HPDE6-E6E7 (cell line): Measurements from ENCODE around the gene MTIF2.
"Not testable (repeated sequence)": the region's sequence is repeated elsewhere in the genome, so short reads cannot be mapped to it uniquely, and the experiment has no call there.

Source experiments
- DNase-seq: peaks from one replicate; pipeline ENCODE4 v3.0.0; 2011; ENCODE audit warnings: missing footprints; ENCODE audit errors: extremely low spot score

MTIF2 gene

GRCh38 chr2:55200416-55200815 lies 68.6 kb downstream of the MTIF2 start:
- DNase-seq, result no peak

- DNase-seq, result no peak
These were observed 72.5 kb downstream of the MTIF2 start for GRCh38 chr2:55196526-55196925.

- not testable (repeated sequence) for DNase-seq
These were observed 77.1 kb downstream of the MTIF2 start for GRCh38 chr2:55191888-55192287.

- DNase-seq, result not testable (repeated sequence)
These were observed 82.2 kb downstream of the MTIF2 start for GRCh38 chr2:55186837-55187236.
